Upper lobe of left lung (tissue), 6 donors: ENCODE results near the gene HABP4. TPM values are rescaled to one million over a fixed set of nuclear protein-coding genes. Genes with fewer than 3 reads are reported as not detected.

Experiments
- ATAC-seq, 2 donors: fragments of 200-7000 bp; cut with Tn5 transposase; one replicate each; pipeline ENCODE4 v1.9.1; 2022; ENCODE audit warnings: mild to moderate bottlenecking in 2 of 2, moderate library complexity in 2 of 2; ENCODE audit not compliant: low FRiP score in 2 of 2
- DNase-seq, 2 donors: peaks; one replicate each; pipeline ENCODE4 v3.0.0-alpha.2; 2019 to 2020
- H3K27ac ChIP-seq, 4 donors: fragments of 200-600 bp; sonication (generic); one replicate each; pipeline ENCODE4 v1.5.1; 2016 to 2019
- H3K27me3 ChIP-seq, 4 donors: fragments of 200-600 bp; sonication (generic); one replicate each; pipeline ENCODE4 v1.5.1; 2017 to 2019
- H3K36me3 ChIP-seq, 4 donors: fragments of 200-600 bp; sonication (generic); one replicate each; pipeline ENCODE4 v1.5.1; 2016 to 2019
- H3K4me1 ChIP-seq, 4 donors: fragments of 200-600 bp; sonication (generic); one replicate each; pipeline ENCODE4 v1.5.1; 2018 to 2019
- H3K4me3 ChIP-seq, 4 donors: fragments of 200-600 bp; sonication (generic); one replicate each; pipeline ENCODE4 v1.5.1; 2017 to 2019; ENCODE audit warnings: mild to moderate bottlenecking in 2 of 4, moderate library complexity in 1 of 4
- H3K9me3 ChIP-seq, 4 donors: fragments of 200-600 bp; sonication (generic); one replicate each; pipeline ENCODE4 v1.5.1; 2018 to 2019
- CTCF ChIP-seq, 6 experiments: fragments of 450-650 bp in 4 of 6; fragments of 200-600 bp in 2 of 6; sonication (generic) in 2 of 6; IDR thresholded peaks; one replicate each; pipeline ENCODE4 v1.5.1; 2016 to 2019; ENCODE audit warnings: antibody characterized with exemption in 6 of 6
- EP300 ChIP-seq, 4 donors: sonication (generic); formaldehyde crosslinking; IDR thresholded peaks; one replicate each; pipeline ENCODE4 v1.5.1; 2017; ENCODE audit warnings: antibody characterized with exemption in 4 of 4, control low read depth in 2 of 4
- POLR2A ChIP-seq, 4 donors: fragments of 450-650 bp; IDR thresholded peaks; one replicate each; pipeline ENCODE4 v1.5.1; 2016 to 2017; ENCODE audit warnings: antibody characterized with exemption in 4 of 4, mild to moderate bottlenecking in 2 of 4
- POLR2AphosphoS5 ChIP-seq, 2 donors: sonication (generic); formaldehyde crosslinking; IDR thresholded peaks; one replicate each; pipeline ENCODE4 v1.5.1; 2017; ENCODE audit warnings: antibody characterized with exemption in 2 of 2
- WGBS, 2 donors: methylation state at CpG; one replicate each; pipeline ENCODE4 v1.1.5; 2017 to 2018; 5-methylcytosine and 5-hydroxymethylcytosine counted together
- total RNA-seq, 6 donors: library from RNA; depleted of rRNA in 4 of 6; stranded (reverse); fragments of >200 nt in 4 of 6; gene quantifications; one replicate each; pipeline versions ENCODE4 v1.1.0 to v1.2.1, GENCODE V29; 2016 to 2021
- donor health status: DM: no; HTN: no; CAD: no; lungs with moderate emphysema.
- donor health status: DM: no; HTN: yes; CAD: no; lungs with severe emphysema.

Gene HABP4
- total RNA-seq, 6 donors from 2014 or later, result 3.1 to 14.6 (median 9.7) TPM

DNA sequence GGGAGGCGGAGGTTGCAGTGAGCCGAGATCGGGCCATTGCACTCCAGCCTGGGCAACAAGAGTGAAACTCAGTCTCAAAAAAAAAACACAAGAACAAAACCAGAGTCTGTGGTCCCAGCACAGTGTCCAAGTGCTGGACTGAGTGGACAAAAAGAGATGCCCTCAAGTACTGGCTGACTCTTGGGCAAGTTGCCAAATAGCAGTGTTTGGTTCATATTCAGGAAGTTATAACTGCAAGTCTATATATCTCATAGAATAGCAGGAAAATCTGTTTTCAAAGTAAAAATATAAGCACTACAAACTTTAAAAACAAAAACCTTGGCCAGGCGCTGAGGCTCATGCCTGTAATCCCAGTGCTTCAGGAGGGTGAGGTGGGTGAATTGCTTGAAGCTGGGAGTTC lies 7.3 kb downstream of the HABP4 start:
- peaks cover 0 to 5% (median 0%) of the 10 kb centered on the region in 4 donors for H3K4me1 ChIP-seq
- H3K27ac ChIP-seq, result no peak overlapping the region
- ATAC-seq (no peak), DNase-seq (no peak)
- H3K36me3 ChIP-seq, result peaks cover 0 to 4% (median 0%) of the 10 kb centered on the region in 4 donors
- no peak overlapping the region for H3K4me3 ChIP-seq
- TF ChIP-seq POLR2AphosphoS5 (IDR thresholded peaks at IDR 0.05) (no peak), POLR2A (IDR thresholded peaks at IDR 0.05) (no peak)
- no peaks in the 10 kb centered on the region for H3K9me3 ChIP-seq
- WGBS, 2 donors, result 90 to 92% methylated on average over 4 of the region's 4 CpGs
- no peaks in the 10 kb centered on the region for H3K27me3 ChIP-seq

DNA sequence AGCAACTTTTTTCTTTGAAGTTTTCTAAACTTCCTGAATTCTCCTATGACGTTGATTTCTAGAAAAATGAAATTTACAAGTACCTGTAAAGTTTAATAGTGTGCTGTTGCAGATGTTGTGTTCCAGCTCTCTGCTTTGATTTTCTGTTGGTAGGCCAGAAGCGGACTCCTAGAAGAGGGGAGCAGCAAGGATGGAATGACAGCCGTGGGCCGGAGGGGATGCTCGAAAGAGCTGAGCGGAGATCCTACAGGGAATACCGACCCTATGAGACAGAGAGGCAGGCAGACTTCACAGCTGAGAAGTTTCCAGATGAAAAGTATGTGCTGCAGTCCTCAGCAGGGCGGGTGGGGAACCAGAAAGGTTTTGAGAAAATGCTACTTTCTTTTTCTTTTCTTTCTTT lies 8.3 kb downstream of the HABP4 start:
- Histone ChIP-seq H3K36me3 (peaks cover 0 to 4% (median 0%) of the 10 kb centered on the region in 4 donors), H3K4me1 (peaks cover 0 to 5% (median 0%) of the 10 kb centered on the region in 4 donors), H3K4me3 (no peak overlapping the region), H3K9me3 (no peaks in the 10 kb centered on the region), H3K27ac (no peak overlapping the region), H3K27me3 (no peaks in the 10 kb centered on the region)
- ATAC-seq (no peak), DNase-seq (no peak)
- TF ChIP-seq POLR2A (IDR thresholded peaks at IDR 0.05) (no peak), EP300 (IDR thresholded peaks at IDR 0.05) (no peak), POLR2AphosphoS5 (IDR thresholded peaks at IDR 0.05) (no peak), CTCF (IDR thresholded peaks at IDR 0.05) (no peak)
- 89 to 94% methylated on average over 8 of the region's 8 CpGs for WGBS, 2 donors

GRCh38 chr9:96459268-96460007 lies 9.5 kb downstream of the HABP4 start:
- no peaks in the 10 kb centered on the region for H3K4me1 ChIP-seq
- no peak for ATAC-seq
- H3K27ac ChIP-seq, result no peak overlapping the region
- TF ChIP-seq CTCF (IDR thresholded peaks at IDR 0.05), result no peak
- H3K36me3 ChIP-seq, result peaks cover 0 to 4% (median 0%) of the 10 kb centered on the region in 4 donors
- no peak for DNase-seq
- H3K9me3 ChIP-seq, result no peaks in the 10 kb centered on the region
- no peaks in the 10 kb centered on the region for H3K27me3 ChIP-seq
- no peak overlapping the region for H3K4me3 ChIP-seq
- 94 to 96% methylated on average over 7 of the region's 7 CpGs for WGBS, 2 donors

DNA sequence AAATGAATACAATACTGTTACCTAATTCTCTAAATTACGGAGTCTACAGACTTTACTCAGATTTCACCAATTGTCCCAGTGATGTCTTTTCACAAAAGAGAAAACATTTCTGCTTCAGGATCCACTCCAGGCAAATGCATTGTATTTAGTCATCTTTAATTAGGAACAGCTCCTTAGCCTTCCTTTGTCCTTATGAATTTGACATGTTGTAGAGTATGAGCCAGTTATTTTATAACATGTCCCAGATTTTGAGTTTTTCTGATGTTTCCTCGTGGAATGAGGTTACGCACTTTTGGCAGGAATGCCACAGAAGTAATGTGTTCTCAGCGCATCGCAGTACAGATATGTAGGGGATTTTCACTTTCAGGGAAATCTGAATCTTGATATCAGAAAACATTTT lies 10.5 kb downstream of the HABP4 start:
- ATAC-seq, result peak in 1 of 2 donors; percentile 60
- Histone ChIP-seq H3K36me3 (peaks cover 0 to 6% (median 0%) of the 10 kb centered on the region in 4 donors), H3K4me3 (no peak overlapping the region), H3K9me3 (no peaks in the 10 kb centered on the region), H3K27me3 (no peaks in the 10 kb centered on the region), H3K4me1 (no peaks in the 10 kb centered on the region), H3K27ac (no peak overlapping the region)
- WGBS, 2 donors, result 88 to 92% methylated on average over 5 of the region's 5 CpGs
- TF ChIP-seq EP300 (IDR thresholded peaks at IDR 0.05), result no peak
- no peak for TF ChIP-seq POLR2A (IDR thresholded peaks at IDR 0.05)
- TF ChIP-seq CTCF (IDR thresholded peaks at IDR 0.05), result no peak
- no peak for TF ChIP-seq POLR2AphosphoS5 (IDR thresholded peaks at IDR 0.05)
- no peak for DNase-seq

- Histone ChIP-seq H3K4me1 (no peaks in the 10 kb centered on the region), H3K27ac (no peak overlapping the region), H3K9me3 (no peaks in the 10 kb centered on the region), H3K36me3 (peaks cover 0 to 10% (median 0%) of the 10 kb centered on the region in 4 donors), H3K4me3 (no peak overlapping the region), H3K27me3 (no peaks in the 10 kb centered on the region)
- DNase-seq, result no peak
- TF ChIP-seq POLR2A (IDR thresholded peaks at IDR 0.05) (no peak), POLR2AphosphoS5 (IDR thresholded peaks at IDR 0.05) (no peak), EP300 (IDR thresholded peaks at IDR 0.05) (no peak), CTCF (IDR thresholded peaks at IDR 0.05) (no peak)
- ATAC-seq, result no peak
Measured at GRCh38 chr9:96460882-96461281, 10.9 kb downstream of the HABP4 start.
